HG02642 (cell line): ENCODE results near the gene TPM4.

Experiments used
- ATAC-seq: cut with Tn5 transposase; IDR thresholded peaks from one replicate; pipeline ENCODE4 v1.9.1; 2021; ENCODE audit warnings: mild to moderate bottlenecking; ENCODE audit not compliant: unreplicated experiment, poor library complexity

TPM4 gene

DNA sequence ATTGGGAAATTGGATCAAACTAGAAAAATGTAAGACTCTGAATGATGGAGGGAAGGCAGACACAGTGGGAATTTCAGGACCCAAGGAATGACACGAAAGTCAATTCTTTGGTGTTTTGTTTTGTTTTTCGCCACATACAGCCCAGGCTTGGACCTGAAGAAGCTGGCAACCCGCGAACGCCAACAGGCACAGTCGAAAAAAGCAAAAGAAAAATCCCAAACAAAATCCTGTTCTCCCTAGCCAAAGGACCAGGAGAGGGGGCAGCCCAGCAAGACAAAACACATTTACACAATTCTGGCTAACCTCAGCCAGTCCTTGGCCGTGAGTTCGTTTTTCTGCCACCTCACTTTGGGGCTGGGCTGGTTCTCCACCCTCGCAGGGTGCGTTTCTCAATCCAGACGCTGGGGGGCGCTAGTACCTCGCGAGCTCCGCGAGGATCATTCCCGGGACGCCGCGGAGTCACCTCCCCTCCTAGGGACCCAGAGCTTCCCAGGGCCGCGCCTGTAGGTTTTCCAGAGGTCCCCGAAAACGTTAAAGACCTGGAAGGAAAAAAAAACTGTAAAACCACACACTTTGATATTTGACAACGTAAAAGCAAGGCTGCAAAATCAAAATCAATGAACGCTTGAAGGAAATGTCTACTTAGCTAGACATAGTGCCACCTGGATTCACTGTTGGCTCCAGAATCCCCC lies 34.9 kb upstream of the TPM4 start:
- ATAC-seq: no peak

DNA sequence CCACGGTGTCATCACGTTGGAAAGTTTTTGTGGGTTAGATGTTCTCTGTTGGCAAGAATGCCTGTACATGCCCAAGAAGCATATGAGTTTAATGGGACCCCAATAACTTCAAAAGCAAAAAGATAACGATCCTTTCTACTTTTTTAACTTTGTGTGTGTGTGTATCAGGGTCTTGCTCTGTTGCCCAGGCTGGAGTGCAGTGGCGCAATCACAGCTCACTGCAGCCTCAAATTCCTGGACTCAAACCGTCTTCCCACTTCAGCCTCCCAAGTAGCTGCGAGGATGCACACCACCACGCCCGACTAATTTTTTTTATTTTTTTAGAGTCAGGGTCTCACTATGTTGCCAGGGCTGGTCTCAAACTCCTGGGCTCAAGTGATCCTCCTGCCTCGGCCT lies 34.3 kb upstream of the TPM4 start:
- ATAC-seq: no peak

DNA sequence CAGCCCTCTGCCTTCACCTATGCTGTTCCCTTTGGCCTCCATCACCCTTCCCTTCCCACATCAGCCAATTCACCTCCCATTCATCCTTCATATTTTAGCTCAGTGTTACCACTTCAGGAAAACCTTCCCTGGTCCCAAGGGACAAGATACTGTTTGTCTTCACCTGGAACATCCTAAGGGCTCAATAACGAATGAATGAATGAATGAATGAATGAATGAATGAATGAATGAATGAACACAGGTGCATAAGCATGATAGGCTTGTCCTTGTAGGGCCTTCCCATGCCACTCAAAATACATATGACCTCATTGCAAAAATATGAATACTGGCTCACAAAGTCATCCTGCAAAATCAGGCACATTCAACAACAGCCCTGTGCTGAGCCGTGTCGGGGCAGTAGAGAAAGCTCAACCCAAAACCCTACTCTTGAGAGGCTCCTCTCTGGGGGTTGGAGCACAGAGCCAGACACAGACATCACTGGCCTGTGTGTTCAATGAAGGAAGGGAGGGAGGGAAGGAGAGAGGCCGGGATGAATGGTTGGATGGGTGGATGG lies 33.7 kb upstream of the TPM4 start:
- ATAC-seq: no peak

DNA sequence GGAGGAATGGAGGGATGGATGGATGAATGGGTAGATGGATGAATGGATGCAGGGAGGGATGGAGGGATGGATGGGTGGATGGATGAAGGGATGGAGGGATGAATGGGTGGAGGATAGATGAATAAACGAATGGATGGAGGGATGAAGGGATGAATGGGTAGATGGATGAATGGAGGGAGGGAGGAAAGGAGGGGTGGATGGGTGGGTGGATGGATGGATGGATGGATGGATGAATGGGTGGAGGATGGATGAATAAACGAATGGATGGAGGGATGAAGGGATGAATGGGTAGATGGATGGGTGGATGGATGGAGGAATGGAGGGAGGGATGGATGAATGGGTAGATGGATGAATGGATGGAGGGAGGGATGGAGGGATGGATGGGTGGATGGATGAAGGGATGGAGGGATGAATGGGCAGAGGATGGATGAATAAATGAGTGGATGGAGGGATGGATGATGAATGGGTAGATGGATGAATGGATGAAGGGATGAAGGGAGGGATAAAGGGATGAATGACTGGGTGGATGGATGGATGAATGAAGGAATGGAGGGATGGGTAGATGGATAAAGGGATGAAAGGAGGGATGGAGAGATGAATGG lies 33.0 kb upstream of the TPM4 start:
- no peak for ATAC-seq

DNA sequence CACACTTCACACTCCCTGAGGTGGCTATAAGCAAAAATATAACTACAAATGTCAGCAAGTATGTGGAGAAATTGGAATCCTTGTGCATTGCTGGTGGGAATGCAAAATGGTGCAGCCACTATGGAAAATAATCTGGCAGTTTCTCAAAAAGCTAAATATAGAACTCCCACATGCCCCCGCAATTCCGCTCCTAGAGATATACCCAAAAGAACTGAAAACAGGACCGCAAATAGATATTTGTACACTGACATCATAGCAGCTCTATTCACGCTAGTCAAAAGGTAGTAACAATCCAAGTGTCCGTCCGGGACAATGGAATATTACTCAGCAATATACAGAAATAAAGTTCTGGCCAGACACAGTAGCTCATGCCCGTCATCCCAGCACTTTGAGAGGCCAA lies 31.5 kb upstream of the TPM4 start:
- no peak for ATAC-seq

DNA sequence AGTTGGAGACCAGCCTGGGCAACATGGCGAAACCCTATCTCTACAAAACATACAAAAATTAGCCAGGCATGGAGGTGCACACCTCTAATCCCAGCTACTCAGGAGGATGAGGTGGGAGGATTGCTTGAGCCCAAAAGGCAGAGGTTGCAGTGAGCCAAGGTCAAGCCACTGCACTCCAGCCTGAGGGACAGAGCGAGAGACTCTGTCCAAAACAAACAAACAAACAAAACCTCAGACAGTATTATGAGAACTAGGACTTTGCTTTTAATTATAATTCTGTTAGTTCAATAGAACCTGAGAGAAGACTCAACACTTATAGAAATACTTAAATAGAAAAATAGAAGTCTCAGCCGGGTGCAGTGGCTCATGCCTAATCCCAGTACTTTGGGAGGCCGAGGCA lies 31.1 kb upstream of the TPM4 start:
- no peak for ATAC-seq

DNA sequence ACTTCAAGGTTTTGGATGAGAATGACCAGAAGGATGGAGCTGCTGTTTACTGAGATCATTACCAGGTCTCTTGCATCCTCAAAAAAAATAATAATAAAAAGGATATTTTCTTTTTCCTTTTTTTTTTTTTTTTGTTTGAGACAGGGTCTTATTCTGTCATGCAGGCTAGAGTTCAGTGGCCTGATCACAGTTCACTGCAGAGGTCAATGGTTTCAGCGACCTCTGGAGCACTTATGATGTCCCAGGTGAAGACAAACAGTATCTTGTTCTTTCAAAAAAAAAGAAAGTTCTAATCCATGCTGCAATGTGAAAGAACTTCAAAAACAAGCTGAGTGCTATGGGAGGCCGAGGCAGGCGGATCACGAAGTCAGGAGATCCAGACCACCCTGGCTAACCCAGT lies 30.4 kb upstream of the TPM4 start:
- no peak for ATAC-seq

DNA sequence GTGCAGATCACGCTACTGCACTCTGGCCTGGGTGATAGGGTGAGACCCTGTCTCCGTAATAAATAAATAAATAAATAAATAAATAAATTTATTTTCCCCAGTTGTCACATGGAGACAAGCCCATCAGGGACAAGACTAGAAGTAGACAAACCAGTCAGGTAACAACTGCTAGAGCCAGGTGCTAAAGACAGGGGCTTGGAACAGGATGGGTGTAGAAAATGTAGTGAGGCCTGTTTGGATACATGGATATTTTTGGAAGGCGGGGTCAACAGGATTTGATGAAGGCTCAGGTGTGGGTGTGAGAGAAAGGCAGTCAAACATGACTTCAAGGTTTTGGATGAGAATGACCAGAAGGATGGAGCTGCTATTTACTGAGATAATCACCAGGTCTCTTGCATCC lies 27.7 kb upstream of the TPM4 start:
- ATAC-seq: no peak

DNA sequence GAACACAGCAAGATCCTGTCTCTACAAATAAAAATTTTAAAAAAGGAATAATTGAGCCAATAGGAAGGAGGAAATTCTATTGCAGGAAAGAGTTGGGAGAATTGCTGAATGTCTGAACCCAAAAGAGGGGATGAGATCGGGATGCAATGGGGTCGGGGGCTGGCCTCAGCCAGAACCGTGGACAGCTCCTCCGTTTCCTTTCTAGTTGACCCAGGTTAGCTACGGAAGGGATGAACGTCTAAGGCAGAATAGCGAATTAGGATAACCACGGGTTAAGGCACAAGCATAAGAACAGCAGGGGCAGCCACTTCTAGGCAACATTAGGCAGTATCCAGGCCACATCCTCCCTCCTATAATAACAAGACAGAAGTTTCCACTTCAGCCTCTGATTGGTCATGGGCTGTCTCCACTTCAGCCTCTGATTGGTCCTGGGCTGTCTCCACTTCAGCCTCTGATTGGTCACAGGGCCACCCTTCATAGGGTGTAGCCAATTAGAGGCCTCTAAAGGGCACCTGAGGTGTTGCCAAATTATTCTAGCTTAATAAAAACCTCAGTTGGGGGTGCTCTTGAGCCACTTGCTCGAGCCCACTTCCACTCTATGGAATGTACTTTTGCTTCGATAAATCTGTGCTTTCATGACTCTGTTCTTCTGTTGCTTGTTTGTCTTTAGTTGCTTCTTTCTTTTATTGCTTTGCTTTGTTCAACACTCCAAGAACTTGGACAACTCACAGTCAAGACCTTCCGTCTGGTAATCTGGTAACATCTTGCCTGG lies 24.9 kb upstream of the TPM4 start:
- no peak for ATAC-seq

DNA sequence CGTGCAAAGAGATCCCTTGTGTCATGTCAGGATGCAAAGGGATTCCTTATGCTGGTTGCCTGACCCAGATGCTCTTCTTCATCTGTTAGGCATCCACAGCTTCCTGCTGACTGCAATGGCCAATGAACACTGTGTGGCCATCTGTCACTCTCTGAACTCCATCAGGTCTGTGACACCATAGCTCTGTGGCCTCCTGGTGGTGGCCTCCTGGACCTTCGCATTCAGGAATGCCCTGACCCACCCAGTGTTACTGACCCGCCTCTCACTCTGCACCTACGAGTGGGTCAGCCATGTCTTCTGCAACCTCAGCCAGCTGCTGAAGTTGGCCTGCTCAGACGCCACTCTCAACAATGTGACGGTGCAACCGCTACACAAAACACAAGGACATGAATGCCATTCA lies 23.9 kb upstream of the TPM4 start:
- ATAC-seq: no peak

DNA sequence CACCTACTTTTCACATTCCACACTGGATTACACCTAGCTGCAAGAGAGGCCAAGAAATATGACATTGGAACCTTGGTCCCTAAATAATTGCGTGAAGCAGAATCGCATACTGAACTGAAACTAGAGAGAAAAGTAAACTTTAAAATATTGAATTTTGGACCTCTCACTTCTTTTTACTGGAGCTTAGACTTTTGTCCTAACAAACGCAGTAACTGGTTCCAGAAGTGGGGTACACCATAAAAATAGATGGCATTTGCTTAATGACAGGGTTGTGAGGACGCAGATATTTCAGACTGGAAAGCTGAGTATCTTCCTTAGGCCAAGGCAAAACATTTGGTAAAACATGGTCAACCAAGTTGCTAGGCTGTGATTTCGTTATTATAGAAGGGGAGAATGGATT lies 19.2 kb upstream of the TPM4 start:
- no peak for ATAC-seq

DNA sequence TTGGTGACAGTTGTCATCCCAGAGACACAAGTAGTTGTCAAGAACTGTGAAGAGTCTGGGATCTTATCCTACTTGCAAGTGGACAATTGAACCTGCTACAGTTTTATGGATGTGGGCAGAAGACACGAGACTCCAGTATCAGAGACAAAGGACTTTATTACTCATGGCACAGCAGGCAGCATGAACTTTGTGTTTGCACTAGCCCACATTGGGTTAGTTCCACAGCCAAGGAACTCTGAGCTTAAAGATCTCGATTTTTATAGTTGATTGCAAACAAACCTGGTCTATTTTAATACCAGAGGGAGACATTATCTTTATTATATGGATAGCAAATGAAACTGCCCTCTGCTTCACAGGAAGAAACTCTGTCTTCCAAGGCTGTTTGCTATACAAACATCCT lies 16.0 kb upstream of the TPM4 start:
- ATAC-seq: no peak

DNA sequence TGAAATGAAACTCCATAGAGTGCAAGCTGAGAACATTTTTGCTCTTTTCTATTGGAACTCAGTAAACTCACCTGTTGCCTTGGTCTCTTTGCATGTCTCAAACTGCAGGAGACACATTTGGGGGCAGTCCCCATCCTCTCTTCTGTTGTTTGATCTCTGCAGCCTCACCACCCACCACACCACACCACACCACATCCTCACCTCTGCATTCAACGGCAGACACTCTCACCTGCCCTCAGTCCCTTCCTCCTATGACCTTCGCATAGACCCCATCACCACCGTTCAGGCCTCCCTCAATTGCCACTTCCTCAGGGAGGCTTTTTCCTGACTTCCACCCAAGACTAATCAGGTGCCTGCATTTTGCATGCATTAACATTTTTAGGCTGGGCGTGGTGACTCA lies 14.4 kb upstream of the TPM4 start:
- ATAC-seq: no peak

DNA sequence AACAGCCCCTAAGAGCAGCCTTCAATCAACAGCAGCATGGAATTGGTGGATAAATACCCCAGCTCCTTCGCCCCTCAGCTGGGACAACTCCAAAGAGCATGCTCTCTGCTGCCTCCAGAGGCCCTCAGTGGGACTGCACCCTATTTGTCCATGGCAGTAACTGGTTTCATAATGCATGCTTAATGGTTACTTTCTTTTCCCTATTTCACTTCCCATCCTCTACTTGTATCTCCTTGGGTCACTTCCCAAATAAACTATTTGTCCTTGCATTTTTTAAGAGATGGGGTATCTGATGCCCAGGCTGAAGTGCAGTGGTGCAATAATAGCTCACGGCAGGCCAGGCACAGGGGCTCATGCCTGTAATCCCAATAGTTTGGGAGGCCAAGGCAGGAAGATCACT lies 13.5 kb upstream of the TPM4 start:
- ATAC-seq: no peak

DNA sequence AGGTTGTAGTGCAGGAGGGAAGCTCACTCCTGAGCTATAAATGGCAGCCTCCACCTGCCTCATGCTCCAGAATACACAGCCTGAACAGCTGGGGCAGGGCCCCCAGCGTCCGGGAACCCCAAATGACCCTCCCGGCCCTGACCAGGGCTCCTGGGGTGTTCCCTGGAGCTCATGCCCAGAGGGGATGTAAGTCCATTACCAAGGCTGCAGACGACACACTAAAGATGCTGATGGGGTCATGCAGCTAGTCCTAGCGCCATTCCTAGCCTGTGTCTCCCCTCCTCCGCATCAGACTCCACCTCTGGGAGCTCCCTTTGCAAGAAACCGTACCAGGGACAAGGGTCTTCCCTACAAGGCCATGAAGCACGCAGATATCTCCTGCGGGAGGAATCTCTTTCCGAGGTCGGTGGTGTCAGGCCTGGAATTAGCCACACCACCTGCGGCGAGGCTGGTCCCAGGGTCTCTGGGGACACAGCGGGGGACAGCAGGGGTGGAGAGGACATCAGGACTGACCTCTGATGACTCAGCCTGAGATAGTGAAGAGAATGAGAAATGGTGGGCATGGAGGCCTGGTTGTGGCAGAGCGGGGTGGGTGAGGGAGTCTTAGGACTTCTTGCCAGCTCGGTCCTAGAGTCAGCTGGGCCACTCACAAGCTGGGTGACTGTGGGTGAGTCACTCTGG lies 11.9 kb upstream of the TPM4 start:
- no peak for ATAC-seq

DNA sequence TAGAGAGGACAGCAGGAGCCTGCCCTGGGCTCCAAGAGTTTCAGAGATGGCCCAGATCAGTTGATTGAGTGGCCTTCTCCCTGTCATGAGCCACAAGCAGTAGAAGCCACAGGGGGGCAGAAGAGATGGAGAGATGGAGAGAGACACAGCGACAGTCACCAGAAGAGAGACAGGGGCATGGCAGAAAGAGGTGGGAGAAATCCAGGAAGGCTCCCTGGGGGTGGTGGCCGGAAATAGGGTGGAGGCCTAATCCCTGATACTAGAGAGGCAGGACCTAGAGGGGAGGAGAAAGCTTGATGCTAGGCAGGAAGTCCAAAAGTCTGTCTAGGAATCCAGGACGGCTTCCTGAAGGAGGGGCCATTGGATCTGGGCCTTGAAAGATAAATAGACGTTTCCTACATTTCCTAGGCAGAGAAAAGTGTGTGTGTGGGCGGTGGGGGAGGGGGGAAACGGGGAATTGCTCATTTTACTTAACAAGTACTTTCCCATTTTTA lies 9.6 kb upstream of the TPM4 start:
- ATAC-seq: no peak

DNA sequence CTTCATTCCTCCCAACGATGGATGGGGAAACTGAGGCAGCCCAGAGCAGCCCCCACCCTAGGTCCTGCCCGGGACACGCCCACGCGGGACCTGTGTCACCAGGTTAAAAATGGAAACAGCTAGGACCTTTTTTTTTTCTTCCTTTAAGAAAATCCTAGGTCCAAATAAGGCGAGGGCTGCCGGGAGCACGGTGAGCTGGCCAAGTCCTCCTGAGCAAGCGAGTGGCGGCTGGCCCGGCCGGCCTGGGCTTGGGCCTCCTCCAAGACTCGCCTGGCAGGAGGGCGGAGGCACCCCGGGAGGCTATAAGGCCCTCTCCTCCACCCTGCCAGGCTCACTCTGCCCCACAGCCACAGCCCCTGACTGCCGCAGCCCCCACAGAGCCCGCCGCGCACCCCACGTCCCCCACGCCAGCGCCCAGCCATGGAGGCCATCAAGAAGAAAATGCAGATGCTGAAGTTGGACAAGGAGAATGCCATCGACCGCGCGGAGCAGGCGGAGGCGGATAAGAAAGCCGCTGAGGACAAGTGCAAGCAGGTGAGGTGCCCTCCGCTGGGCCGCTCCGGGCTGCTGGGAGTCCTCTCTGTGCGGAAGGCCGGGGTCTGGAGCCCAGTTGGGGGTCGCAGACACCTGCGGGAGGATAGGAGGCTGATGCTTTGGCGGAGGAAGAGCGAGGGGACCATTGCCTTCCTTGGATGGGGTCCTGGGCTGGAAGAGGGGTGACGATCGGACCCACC lies 8.9 kb upstream of the TPM4 start:
- ATAC-seq: no peak

DNA sequence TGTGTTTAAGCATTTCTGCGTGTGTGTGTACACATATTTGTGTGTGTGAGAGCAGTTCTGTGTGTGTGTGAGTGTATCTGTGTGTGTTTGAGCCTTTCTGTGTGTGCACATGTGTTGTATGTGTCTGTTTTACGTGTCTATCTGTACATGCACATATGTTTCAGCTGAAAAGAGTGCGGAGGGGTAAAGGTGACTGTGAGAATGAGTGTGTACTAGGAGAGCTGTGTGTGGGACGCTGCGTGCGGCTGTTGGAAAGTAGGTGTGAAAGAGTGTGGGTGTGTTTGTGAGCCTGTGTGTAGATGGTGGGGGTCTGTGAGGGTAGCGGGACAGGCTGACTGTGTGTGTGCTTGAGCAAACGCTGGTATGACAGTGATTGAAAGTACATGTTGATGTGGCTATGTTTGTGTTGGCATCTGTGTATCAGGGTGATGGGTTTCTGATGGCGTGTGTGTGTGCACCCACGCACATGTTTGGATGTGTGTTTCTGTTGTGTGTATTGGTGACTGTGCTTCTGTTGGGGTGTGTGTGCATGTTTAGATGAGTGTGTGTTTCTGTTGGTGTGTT lies 7.5 kb upstream of the TPM4 start:
- no peak for ATAC-seq

DNA sequence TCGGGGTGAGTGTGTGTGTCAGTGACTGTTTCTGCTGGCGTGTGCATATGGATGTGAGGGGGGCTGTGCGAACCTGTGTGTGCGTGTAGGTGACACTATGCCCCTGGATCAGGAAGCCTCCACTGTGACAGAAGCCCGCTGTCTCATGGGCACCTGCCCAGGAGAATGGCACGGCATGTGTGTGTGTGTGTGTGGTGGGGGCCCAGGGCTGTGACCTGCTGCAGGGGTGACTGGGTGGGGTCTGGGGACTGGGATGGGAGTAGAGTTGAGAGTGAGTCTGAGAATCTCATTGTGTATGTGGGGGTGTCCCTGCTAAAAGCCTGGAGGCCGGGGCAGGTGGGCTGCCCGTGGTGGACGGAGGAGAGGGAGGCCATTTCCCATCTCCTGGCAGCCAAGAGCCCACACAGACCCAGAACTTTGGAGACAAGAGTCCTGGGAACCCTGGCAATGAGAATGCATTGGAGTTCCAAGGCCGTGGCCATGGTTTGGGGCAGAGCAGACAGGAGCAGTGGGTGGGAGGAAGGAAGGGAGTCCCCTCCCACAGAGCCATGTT lies 6.4 kb upstream of the TPM4 start:
- ATAC-seq: no peak
